CD4-positive, alpha-beta T cell (primary cell): ENCODE data around the gene CCDC157. TPM values are rescaled to one million over a fixed set of nuclear protein-coding genes. Genes with fewer than 3 reads are reported as not detected.

Experiments
- ATAC-seq: fragments of 200-7000 bp; cut with Tn5 transposase; one replicate; pipeline ENCODE4 v1.10.0; 2022; ENCODE audit warnings: mild to moderate bottlenecking; ENCODE audit not compliant: poor library complexity
- CTCF ChIA-PET: fragments of 350-600 bp; sonication (Branson Sonifier 250); formaldehyde crosslinking; loops from one replicate; lab custom pipeline; 2021; ENCODE audit warnings: antibody characterized with exemption, inconsistent platforms; lab: Charles Lee
- POLR2A ChIA-PET: fragments of 350-600 bp; sonication (Branson Sonifier 250); formaldehyde crosslinking; loops from one replicate; lab custom pipeline; 2021; ENCODE audit warnings: antibody characterized with exemption, inconsistent platforms; lab: Charles Lee
- DNase-seq, 14 experiments: peaks; one replicate each; pipeline ENCODE4 v3.0.0-alpha.2; 2013 to 2020; ENCODE audit warnings: mixed read lengths in 2 of 14
- H3K27ac ChIP-seq, 2 donors: one replicate each; pipeline versions ENCODE4 v1.5.1 to v1.7.0; 2013; ENCODE audit warnings: low read length in 2 of 2, low read depth in 1 of 2, mild to moderate bottlenecking in 1 of 2
- H3K27me3 ChIP-seq, 2 experiments: 1 replicate in 1 of 2; 2 replicates in 1 of 2; pipeline versions ENCODE4 v1.6.1 to v1.7.0; 2013; ENCODE audit warnings: low read length in 2 of 2, control low read depth in 1 of 2, mild to moderate bottlenecking in 1 of 2, moderate library complexity in 1 of 2; ENCODE audit not compliant: insufficient read depth in 2 of 2, control insufficient read depth in 1 of 2
- H3K36me3 ChIP-seq: one replicate; pipeline ENCODE4 v1.6.1; 2013; ENCODE audit warnings: low read length, control low read depth; ENCODE audit not compliant: insufficient read depth
- H3K4me1 ChIP-seq: one replicate; pipeline ENCODE4 v1.6.1; 2013; ENCODE audit warnings: low read length, control low read depth; ENCODE audit not compliant: insufficient read depth
- H3K4me3 ChIP-seq: one replicate; pipeline ENCODE4 v1.5.1; 2013; ENCODE audit warnings: mild to moderate bottlenecking, low read length, moderate library complexity
- H3K9me3 ChIP-seq, 2 experiments: 1 replicate in 1 of 2; 2 replicates in 1 of 2; pipeline versions ENCODE4 v1.6.1 to v1.7.0; 2013; ENCODE audit warnings: low read length in 2 of 2, mild to moderate bottlenecking in 2 of 2, control low read depth in 1 of 2, moderate library complexity in 1 of 2; ENCODE audit not compliant: control insufficient read depth in 1 of 2, insufficient read depth in 1 of 2
- H3K27ac Mint-ChIP-seq: one replicate; pipeline ENCODE4 v1.8.0; 2020; ENCODE audit warnings: mixed read lengths
- H3K27me3 Mint-ChIP-seq: one replicate; pipeline ENCODE4 v1.8.0; 2021; ENCODE audit warnings: mixed read lengths
- H3K36me3 Mint-ChIP-seq: one replicate; pipeline ENCODE4 v1.8.0; 2021; ENCODE audit warnings: low read depth, mixed read lengths
- H3K4me1 Mint-ChIP-seq: one replicate; pipeline ENCODE4 v1.8.0; 2021; ENCODE audit warnings: low read depth, mixed read lengths
- H3K4me3 Mint-ChIP-seq: one replicate; pipeline ENCODE4 v1.8.0; 2020; ENCODE audit warnings: mild to moderate bottlenecking, mixed read lengths
- H3K9me3 Mint-ChIP-seq: one replicate; pipeline ENCODE4 v1.8.0; 2020; ENCODE audit warnings: mixed read lengths
- CTCF ChIP-seq: fragments of 200-600 bp; IDR thresholded peaks from one replicate; pipeline ENCODE4 v1.8.0; 2022; ENCODE audit warnings: antibody characterized with exemption, mild to moderate bottlenecking
- intact Hi-C, 2 experiments: fragments of 100-400 bp; cut with DNase I in 1 of 2; cut with micrococcal nuclease in 1 of 2; formaldehyde crosslinking; loops; one replicate each; pipeline versions ENCODE4 v1.15.1 to v1.9.0; 2023 to 2025; cut with DNase I, micrococcal nuclease
- total RNA-seq, 174 experiments: library from RNA in 2 of 174; stranded (reverse) in 2 of 174; gene quantifications; one replicate each; pipeline ENCODE4 v1.2.3 and lab custom pipeline; 2021 to 2026

CCDC157 gene
- total RNA-seq, 2 experiments from 2014 or later = 8.3 to 10.1 TPM

GRCh38 chr22:30347255-30347892, 9.4 kb upstream of the CCDC157 start:
- H3K4me1 ChIP-seq = peaks cover 65% of the 10 kb centered on the region
- Mint-ChIP-seq H3K36me3 (peaks cover 100% of the 10 kb centered on the region), H3K4me3 (no peak overlapping the region), H3K27me3 (no peaks in the 10 kb centered on the region), H3K27ac (peak overlapping the region; percentile 55), H3K9me3 (no peaks in the 10 kb centered on the region), H3K4me1 (peaks cover 55% of the 10 kb centered on the region)
- no peak for TF ChIP-seq CTCF
- DNase-seq (no peak), ATAC-seq (peak; percentile 30)
- peaks cover 98% of the 10 kb centered on the region for H3K36me3 ChIP-seq
- no peaks in the 10 kb centered on the region for H3K27me3 ChIP-seq
- intact Hi-C loops = no loop called here
- ChIA-PET CTCF (interaction anchor here (0.9 kb wide), 1 partner anchor 11 kb away, joined by 3 read pairs; no protein-coding TSS in a partner anchor), POLR2A (interaction anchor here (1.7 kb wide), 1 partner anchor 9 kb away, joined by 3 read pairs; the partner anchor contains the start of gene SF3A1)
- H3K9me3 ChIP-seq = no peaks in the 10 kb centered on the region
- H3K4me3 ChIP-seq = no peak overlapping the region
- H3K27ac ChIP-seq = peak overlapping the region in 1 of 2 donors; percentile 35

DNA sequence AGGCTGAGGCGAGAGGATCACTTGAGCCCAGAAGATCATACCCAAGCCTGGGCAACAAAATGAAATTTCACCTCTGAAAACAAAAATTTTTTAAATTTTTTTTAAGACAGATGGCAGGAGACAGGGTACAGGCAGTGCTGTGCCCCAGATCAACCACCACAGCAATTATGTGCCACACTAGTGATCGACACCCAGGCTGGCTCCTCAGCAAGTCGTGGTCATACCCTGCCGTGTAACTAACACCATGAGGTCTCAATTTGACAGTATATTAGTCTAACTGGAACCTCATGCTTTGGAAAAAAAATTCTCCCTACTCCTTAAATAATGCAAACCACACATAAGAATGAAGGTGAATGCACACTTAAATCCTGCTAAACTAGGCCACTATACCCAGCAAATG, 8.4 kb upstream of the CCDC157 start:
- no peaks in the 10 kb centered on the region for H3K9me3 Mint-ChIP-seq
- peaks cover 63% of the 10 kb centered on the region for H3K4me1 Mint-ChIP-seq
- DNase-seq (no peak), ATAC-seq (no peak)
- Histone ChIP-seq H3K9me3 (no peaks in the 10 kb centered on the region), H3K36me3 (peaks cover 95% of the 10 kb centered on the region), H3K27me3 (no peaks in the 10 kb centered on the region), H3K4me3 (no peak overlapping the region), H3K27ac (no peak overlapping the region), H3K4me1 (peaks cover 73% of the 10 kb centered on the region)
- POLR2A ChIA-PET = interaction anchor here (1.2 to 1.7 kb wide), 2 partner anchors 8 to 21 kb away, joined by 3 to 4 read pairs; partner anchors contain the start of genes SF3A1 and TBC1D10A
- TF ChIP-seq CTCF = no peak
- intact Hi-C loops = no loop called here
- no peak overlapping the region for H3K4me3 Mint-ChIP-seq
- peaks cover 99% of the 10 kb centered on the region for H3K36me3 Mint-ChIP-seq
- peak overlapping the region; percentile 49 for H3K27ac Mint-ChIP-seq
- no peaks in the 10 kb centered on the region for H3K27me3 Mint-ChIP-seq
- CTCF ChIA-PET = interaction anchor here (1.8 kb wide), 1 partner anchor 61 kb away, joined by 5 read pairs; no protein-coding TSS in a partner anchor

DNA sequence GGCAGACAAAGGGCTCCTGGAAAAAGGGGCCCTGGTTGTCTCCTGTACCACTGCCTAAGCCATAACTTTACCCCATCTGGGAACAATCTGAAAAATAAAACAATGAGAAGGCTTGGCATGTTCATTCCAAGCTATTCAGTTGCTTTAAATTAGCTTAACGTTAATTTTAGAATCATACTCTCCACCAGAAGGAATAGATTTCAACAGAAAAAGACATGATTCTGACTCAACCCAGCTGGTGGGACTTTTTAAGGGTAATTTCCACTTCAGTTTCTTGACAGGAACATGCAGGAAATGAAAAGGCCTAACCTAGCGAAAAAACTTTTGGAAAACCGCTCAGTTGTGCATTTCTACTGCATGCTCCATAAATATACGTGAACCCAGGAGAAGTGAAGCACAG, 8.0 kb upstream of the CCDC157 start:
- ChIA-PET POLR2A (interaction anchor here (1.2 kb wide), 1 partner anchor 21 kb away, joined by 4 read pairs; the partner anchor contains the start of gene TBC1D10A), CTCF (interaction anchor here (1.8 kb wide), 1 partner anchor 61 kb away, joined by 5 read pairs; no protein-coding TSS in a partner anchor)
- Histone ChIP-seq H3K36me3 (peaks cover 95% of the 10 kb centered on the region), H3K27me3 (no peaks in the 10 kb centered on the region), H3K4me1 (peaks cover 76% of the 10 kb centered on the region), H3K27ac (no peak overlapping the region), H3K9me3 (no peaks in the 10 kb centered on the region), H3K4me3 (no peak overlapping the region)
- H3K27ac Mint-ChIP-seq = peak overlapping the region; percentile 49
- intact Hi-C loops = no loop called here
- DNase-seq (no peak), ATAC-seq (no peak)
- H3K9me3 Mint-ChIP-seq = no peaks in the 10 kb centered on the region
- H3K4me1 Mint-ChIP-seq = peaks cover 67% of the 10 kb centered on the region
- no peak for TF ChIP-seq CTCF
- H3K36me3 Mint-ChIP-seq = peaks cover 99% of the 10 kb centered on the region
- H3K4me3 Mint-ChIP-seq = peak overlapping the region; percentile 25
- no peaks in the 10 kb centered on the region for H3K27me3 Mint-ChIP-seq
